Smooth muscle cell of the brain vasculature (primary cell): ENCODE measurements around the gene TMEM132C.

Source experiments
- DNase-seq: peaks from one replicate; pipeline ENCODE4 v3.0.0-alpha.2; 2012; ENCODE audit warnings: low read depth, low spot score

The TMEM132C gene

DNA sequence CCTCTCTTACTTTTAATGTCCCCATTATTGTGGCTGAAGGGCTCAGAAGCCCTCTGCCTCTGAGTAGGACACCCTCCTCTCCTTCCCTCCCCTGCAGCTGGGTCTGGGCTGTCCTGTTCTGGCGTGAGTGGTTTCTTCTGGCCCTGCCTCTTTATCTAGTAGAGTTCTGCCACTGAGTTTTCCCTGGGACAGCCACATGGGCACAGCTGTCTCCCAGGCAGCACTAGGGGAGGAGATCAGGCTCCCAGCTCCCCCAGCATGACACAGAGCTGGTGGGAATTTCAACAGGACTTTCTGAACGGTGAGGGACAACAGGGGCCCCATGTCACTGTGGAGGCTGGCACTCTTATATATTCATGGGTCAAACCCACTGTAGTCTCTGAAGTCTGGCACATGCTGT lies 21.4 kb downstream of the TMEM132C start:
- DNase-seq: no peak

DNA sequence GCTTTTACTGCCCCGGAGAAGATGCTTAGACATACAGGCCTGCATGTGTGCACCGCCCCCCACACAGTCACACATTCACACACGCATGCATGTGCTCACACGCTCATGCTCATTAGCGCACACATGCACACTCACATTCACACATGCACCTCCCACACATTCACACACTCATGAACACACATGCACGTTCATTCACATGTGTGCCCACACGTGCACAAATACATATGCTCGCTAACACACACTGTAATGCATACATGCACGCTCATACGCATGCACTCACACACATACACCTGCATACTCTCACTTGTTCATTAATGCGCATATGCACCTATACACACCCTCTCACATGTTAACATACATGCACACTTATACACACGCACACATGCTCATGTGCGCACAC lies 21.9 kb downstream of the TMEM132C start:
- no peak for DNase-seq

DNA sequence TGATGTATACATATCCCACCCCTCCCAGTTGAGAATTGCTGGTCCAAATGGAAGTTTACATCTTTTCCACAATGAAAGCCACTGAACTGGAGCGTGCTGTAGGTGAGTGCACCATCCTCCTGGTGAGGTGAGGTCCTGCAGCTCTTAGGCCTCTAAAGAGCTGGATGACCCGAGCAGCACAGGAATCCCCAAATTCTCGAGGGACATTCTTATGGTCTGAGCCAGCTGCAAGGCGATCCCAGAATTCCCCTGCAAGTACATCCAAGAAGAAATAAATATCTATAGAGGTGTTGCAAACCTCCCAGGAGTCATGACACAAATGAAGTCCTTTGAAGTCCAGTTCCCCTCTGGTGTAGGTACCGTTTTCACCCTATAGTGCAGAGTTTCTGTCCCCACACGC lies 24.0 kb downstream of the TMEM132C start:
- no peak for DNase-seq

DNA sequence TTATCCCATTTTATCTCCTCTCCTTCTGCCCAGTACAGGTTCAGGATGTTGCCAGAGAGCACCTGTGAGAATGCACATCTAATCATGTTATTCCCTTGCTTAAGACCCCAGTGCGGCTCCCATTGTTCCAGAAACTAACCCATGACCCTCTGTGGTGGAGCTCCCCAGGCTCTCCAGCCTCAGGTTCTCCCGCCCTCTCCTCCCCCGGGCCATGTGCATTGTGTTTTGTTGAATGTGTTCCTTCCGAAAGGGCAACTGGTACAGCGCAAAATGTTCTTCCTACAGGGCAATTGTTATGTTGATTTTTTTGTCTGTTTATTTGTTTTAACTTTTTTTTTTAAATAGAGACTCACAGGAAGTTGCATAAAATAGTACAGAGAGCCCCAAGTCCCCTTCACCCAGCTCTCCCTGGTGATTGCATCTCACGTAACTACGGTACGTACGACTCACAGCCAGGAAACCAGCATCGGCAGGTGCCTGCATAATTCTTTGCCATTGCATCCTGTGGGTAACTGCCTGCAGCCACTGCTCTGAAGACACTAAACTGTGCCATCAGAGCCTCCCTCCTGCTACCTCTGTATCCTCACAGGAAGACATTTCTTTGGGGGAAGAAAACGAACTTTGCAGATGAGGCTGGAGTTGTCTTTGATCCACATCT lies 31.2 kb downstream of the TMEM132C start:
- no peak for DNase-seq

DNA sequence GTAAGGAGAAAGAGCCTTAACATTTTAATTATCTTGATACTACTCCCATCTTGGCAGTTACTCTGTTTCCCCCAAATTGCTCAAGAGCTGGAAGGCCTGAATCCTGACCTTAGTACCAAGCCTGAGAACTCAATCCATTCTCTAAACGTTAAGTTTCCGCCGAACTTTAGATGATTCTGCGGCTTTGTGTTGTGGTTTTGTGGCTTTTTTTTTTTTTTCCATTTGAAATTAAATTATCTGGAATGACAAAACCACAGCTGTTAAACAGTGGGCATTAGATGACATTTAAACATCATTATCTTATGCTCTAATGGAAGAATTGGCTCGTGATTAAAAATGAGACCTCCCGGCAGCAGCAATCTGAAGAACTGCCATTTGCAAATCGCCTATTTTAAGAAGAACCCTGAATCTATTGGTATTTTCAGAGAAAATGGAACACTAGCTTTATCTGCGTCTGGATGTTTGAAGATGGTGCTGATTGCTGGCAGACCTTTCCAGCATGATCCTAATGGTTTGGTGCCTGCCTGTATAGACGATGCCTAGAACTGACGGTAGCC lies 38.4 kb downstream of the TMEM132C start:
- DNase-seq: no peak

- DNase-seq: no peak
Measured at GRCh38 chr12:128307791-128308190, 40.8 kb downstream of the TMEM132C start.

DNA sequence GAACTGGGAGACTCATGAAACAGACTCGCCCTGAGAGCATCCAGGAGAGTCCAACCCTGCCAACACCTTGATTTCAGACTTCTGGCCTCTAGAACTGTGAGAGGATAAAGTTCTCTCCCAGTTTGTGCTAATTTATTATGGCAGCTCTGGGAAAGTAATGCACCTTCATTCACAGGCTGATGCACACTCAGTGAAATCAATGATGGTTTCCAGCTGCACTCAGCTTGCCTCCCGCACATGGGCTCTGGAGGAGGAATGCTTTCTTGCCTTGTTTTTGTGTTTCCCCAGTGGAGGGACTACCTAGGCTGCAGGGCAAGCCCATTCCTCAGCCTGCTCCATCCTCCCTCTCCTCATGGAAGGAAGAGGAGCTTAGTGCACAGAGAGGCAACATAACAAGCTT lies 45.7 kb downstream of the TMEM132C start:
- no peak for DNase-seq

- DNase-seq: no peak
Measured at GRCh38 chr12:128313931-128314330, 47.0 kb downstream of the TMEM132C start.

GRCh38 chr12:128314611-128315010 lies 47.6 kb downstream of the TMEM132C start:
- DNase-seq: no peak

DNA sequence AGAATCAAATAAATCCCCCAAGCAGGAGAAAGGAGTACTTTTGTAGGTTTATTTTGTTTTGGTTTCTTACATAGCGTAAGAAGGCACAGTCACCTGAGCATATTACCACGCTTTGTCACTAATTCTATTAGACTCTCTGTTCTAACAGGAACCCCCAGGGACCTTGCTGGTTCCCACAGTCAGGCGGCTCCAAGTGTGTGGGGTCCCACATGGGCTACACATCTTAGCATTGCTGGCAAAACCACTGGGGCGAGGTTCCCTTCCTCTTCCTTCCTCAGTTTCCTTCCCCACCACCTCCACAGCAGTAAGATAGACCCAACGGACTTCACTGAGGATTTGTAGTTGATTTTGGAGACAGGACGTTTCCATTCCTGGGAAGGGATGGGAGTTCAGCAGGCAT lies 49.1 kb downstream of the TMEM132C start:
- DNase-seq: no peak

DNA sequence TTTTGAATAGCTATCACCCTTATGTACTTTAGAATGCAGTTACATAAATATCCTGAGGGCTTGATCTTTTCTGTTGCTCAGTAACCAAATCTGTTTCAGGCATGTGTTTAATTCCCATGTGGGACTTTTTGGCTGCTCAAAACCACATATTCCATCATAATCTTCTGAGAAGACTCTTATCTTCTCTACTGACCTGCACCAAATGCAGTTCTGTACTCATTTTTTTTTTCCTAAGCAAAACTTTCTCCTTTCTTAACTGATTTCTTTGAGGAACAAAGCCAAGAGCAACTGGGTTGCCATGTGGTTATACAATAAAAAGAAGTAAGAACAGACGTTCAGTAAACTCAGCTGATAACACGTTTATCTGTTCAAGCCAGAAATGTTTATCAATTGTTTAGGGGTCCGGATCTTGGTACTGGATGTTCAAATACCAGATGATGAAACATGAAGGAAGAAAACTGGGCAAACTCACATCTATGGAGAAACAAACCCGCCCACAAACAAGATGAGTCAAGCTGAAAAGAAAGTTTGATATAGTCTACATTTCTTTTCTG lies 50.1 kb downstream of the TMEM132C start:
- DNase-seq: no peak

GRCh38 chr12:128318341-128318740 lies 51.4 kb downstream of the TMEM132C start:
- no peak for DNase-seq

DNA sequence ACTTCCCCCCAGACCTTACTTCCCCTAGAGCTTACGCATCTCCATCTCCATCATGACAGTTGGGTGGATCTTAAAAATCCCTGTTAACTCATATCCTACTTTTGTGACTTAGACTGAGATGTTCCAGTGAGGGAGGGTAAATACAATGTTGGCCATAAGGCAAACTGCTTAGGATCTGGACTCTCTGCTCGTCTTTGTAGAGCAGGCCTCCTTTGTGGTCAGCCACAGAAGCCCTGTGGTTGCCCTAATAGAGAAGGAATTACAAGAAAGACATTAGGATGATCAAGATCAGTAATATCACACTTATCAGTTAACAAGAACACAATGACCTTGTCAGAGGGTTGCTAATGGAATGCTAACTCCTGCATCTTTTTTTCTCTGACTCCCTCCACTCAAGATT lies 52.0 kb downstream of the TMEM132C start:
- no peak for DNase-seq

DNA sequence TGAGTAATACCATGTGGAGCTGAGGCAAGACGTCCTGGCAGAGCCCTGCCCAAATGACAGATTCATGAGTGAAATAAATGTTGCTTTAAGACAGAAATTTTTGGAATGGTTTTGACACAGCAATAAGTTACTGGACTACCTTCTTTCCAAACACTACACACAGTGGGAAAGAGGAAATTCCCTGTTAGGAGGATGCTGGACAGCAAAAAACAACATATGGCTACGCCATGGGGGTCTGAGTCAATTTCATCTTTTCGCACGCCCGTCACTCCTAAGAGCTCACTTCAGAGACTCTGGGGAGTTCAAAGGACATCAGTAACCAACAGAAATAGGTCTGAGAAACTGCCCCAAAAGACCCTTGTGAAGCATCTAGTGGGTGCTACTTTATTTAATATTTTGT lies 55.4 kb downstream of the TMEM132C start:
- no peak for DNase-seq

- DNase-seq: no peak
Measured at GRCh38 chr12:128323145-128323920, 56.4 kb downstream of the TMEM132C start.

DNA sequence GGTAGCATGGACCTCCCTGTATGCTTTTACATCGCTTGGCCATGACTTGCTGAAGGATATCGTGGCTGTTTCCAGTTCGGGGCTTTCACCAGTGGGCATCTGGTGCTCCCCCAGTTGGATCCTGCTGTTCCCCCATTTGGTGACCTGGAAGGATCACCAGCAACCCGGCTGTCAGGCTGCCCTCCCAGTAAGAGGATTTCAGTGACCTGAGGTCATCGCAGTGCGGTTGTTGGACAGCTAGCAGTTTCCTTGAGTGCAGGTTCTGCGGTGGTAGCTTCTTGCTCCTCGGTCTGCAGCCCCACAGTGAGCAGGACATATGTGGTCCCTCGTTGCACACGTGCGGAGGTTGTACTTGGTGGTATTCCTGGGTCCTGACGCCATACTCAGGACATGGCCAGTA lies 58.7 kb downstream of the TMEM132C start:
- no peak for DNase-seq

DNA sequence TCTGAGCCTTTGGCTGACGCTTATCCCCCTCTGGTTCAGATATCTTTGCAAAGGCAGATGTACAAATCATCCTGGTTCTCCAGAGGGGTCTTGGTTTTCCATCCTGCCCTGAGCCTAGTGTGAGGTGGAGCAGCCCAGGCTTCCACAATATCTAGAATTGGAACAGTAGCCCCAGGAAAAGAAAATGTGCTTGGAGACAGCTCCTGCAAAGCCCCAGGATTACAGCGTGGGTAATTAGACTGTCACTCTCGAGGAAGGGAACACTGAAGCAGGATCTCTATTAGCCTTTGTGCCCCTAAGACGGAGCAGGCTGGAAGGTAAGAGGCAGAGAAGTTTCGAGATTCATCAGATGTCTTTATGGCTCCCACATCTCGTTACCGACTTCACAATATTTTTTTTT lies 59.4 kb downstream of the TMEM132C start:
- DNase-seq: no peak

DNA sequence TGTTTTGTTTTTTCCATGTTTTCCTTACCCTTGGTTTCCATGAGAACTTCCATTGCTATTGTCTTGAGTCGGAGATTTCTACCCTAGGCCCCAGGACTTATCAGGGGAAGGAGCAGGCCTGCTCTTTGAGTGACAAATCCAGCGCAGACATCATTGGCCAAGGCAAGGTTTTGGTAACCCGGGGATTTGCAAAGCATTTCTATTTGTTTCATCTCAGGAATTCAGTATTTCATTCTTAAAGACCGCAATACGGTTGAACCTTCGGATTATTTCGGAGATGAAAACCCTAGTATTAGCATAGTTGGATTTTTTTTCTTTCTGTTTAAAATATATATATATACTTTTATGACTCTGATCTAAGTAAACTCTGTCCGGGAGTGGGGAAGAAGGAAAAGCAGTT lies 62.0 kb downstream of the TMEM132C start:
- DNase-seq: no peak

- DNase-seq: no peak
Measured at GRCh38 chr12:128336204-128337070, 69.5 kb downstream of the TMEM132C start.

GRCh38 chr12:128337071-128337345 lies 70.0 kb downstream of the TMEM132C start:
- no peak for DNase-seq

- DNase-seq: no peak
Measured at GRCh38 chr12:128337431-128338170, 70.6 kb downstream of the TMEM132C start.
